Measurements from ENCODE around the gene DHX16.

DNA sequence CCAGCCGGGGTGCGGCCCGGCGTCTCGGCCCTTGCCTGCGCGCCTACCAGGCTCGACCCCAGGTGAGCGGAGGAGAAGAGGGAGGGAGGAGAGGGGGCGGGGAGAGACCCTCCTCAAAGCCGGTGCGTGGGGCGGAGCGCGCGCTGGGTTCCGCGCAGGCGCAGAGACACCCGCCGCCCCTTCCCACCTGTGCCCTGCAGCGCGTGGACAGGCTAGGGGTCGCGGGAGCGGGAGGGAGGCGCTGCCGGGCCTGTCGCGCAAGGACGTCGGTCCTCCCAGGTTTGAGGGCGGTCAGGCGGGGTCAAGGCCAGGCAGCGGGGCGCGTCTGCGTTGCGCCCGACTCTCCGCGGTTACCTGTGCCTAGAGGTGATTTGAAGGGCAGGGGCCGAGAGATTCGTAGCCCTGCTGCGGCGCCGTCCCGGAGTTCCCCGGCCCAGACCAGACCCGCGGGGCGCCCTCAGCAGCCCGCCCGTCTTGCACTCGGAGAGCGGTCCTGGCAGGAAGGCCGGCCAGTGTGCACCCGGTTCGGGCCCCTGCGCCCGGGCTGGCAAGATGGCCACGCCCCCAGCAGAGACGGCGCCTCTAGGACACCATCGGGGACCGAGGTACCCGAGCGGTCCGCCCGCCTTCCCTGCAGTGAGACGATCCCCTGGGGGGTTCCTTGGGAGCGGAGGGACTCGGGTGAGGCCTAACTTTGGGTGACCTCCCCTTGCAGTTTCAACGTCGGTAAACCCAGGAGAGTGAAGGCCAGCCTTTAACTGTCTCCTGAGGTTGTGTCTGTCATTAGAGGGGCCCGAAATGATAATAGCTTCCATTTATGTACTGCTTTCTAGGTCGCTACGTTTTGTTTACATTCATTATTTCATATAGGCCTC is 25.3 kb downstream of the DHX16 start:
- TF ChIP-seq CTCF (IDR thresholded peaks at IDR 0.05) (no peak), EZH2 (IDR thresholded peaks at IDR 0.05; ENCODE audit: borderline replicate concordance, insufficient read depth, low read depth, low read length, poor library complexity, severe bottlenecking) (no peak)
